CD4-positive, alpha-beta T cell treated with Interleukin-6 for 4 hours (primary cell): ENCODE data around the gene RAD23B.
A peak's percentile ranks its signal among the peaks of the same experiment; 100 is the strongest.

Experiments used
- DNase-seq: peaks from one replicate; pipeline ENCODE4 v3.0.0-alpha.2; 2020; ENCODE audit warnings: mixed read lengths

The RAD23B gene

DNA sequence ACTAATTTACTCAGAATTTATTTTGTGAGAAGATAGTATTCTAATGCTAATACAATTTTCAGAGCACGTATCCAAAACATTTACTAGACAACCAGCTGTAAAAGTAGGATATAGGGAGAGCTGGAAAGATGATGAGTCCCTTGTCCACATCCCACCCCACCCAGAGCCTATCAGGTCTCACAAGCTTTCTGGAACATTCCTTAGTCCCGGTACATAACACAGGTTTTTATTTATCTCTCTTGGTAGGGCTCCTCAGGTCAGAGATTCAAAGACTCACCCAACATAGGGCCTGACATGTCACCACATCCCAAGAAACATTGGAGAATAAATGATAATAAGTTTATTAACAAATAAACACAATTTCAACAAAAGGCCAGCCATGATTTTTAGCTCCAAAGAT lies 13.8 kb upstream of the RAD23B start:
- DNase-seq = no peak

DNA sequence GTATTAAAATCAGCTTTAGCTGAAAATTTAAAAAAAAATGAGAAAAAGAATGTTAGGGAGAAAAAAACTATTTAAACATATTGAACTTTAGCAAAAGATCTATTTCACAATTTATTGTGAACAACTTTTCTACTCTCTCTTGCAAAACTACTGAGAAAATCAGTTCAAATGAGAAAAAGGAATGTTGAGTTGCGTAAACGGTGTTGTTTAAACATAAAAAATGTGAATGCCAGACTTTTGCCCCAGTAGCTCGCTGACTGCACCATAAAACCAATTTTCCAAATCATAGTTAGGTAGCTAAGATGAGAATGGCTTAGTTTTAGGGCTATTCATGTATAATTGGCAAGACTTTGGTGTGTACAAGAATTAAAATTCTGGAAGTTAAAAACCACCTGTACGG lies 13.4 kb upstream of the RAD23B start:
- DNase-seq = no peak

DNA sequence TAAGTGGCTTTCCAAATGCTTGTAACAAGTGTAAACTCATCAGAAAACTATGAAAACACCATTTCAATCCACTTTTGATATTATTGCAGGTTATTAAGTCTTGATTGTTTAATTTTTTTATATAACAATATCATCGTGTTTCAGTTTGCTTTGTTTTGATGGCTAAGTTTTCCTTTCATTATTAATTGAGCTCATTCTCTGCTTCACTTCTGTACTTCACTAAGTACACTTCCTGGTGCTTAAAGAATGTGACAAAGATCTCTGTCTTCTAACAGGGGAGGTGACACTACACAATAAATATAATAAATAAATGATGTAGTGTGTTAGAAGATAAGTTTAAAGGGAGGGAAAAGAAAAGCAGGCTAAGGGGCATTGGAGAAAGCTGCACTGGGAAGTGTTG lies 13.0 kb upstream of the RAD23B start:
- DNase-seq = no peak

DNA sequence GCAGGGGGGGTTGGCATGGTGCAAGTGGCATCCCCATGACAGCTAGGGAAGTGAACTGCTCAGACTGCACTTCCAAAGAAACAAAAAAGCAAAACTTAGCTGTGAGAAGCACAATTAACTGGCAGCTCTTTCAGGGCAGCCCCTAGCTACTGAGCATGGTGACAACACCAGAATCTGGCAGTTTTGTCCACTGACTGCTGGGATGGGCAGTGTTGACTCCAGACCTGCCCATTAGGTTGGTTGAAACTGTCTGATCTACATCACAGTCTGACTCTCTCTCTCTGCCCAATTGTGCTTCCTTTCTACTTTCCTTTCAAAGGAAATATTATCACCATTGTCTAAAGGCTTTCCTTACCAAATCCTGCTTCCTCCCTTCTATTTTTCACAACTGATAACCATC lies 12.5 kb upstream of the RAD23B start:
- DNase-seq = no peak

DNA sequence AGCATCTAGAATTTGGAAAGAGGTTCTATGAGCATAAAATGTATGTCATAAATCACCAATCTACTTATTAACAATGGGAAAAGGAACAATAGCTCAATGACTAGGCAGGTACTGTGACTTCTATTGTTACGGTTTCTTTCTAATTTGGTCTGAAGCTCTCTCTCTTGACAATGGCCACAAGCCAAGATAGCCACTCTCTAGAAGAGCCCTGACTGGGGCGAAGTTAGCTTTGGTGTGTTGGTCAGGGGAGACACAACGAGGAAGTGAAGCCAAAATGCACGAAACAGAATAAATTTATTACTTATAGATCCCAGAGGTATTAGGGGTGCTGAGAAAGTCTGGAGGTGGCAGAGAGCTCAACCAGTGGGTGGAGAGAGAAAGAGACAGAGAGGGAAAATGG lies 9.4 kb upstream of the RAD23B start:
- no peak for DNase-seq

DNA sequence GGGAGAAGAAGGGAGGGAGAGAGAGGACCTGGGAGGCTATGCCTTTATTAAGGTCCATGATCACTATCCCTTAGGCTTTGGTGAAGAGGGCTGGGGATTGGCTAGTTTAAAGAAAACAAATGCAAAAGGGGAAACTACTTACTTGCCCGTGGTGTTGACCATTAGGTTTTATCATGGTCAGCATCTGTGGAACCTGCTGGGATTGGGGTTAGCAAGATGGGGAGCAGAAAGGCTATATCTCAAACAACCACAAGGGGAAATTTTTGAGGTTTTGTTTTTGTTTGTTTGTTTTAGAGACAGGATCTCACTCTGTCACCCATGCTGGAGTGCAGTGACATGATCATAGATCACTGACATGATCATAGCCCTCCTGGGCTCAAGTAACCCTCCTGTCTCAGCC lies 9.0 kb upstream of the RAD23B start:
- no peak for DNase-seq

DNA sequence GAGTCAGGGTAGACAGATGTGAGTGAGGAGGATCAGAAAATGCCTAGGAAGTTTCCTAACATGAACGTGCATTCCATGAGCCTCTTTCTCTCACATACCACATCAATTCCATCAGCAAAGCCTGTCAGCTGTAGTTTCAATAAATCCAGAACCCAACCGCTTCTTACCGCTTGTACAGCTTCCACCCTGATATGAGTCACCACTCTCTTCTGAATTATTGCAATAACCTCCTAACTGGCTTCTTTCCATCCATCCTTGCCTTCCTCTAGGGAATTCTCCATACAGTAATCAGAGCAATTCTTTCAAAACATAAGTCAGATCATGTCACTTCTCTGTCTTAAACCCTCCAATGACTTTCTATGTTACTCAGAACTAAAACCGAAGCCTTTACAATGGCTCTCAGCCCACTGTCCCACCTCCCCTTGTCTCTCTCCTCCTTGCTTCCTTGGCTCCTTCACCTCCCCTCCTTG lies 8.1 kb upstream of the RAD23B start:
- DNase-seq = no peak

DNA sequence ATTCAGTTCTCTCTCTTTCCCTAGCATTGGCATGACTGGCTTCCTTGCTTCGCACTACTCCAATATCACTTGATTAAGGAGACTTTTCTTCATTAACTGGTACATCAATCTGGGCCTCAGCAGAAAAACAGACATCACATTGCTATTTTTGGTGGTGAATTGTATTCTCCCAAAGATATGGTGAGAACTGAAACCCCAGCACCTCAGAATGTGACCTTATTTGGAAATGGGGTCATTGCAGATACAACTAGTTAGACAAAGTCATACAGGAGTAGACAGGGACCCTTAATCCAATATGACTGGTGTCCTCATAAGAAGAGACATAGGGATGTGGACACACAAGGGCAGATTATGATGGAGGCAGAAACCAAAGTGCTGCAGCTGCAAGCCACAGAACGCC lies 7.5 kb upstream of the RAD23B start:
- no peak for DNase-seq

DNA sequence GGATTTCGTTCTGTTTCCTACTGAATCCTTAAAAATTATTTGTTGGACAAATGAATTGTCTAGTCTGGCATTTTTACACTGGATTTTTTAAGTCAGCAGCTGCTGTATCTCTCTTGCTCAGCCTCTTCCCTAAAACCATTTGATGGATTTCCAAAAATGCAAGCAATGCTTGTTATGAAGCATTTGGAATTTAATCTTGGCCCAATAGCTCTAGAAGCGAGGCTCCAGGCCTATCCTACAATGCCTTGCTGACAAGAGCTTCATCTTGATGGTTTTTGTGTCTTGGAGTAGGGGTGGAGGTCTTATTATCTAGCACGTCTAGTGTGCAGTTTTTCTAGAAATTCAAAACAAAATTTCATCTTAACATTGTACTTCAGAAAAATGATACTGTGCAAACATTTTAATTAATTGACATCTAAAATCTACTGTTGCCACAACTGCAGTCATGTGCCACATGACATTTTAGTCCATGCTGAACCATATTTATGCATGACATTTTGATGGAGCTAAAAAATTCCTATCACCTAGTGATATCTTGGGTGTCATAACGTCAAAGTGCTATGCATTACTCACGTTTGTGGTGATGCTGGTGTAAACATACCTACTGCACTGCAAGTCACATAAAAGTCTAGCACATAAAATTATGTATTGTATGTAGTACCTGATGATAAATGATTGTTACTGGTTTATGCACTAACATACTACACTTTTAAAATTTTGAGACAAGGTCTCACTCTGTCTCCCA lies 5.9 kb upstream of the RAD23B start:
- DNase-seq = no peak

DNA sequence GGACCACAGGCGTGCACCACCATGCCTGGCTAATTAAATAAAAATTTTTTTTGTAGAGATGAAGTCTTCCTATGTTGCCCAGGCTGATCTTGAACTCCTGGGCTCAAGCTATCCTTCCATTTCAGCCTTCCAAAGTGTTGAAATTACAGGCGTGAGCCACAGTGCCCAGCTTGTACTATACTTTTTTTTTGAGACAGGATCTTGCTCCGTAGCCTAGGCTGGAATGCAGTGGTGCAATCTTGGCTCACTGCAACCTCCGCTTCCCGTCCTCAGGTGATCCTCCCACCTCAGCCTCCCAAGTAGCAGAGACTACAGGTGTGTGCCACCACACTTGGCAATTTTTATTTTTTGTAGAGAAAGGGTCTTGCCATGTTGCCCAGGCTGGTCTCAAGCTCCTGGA lies 5.3 kb upstream of the RAD23B start:
- DNase-seq = no peak

DNA sequence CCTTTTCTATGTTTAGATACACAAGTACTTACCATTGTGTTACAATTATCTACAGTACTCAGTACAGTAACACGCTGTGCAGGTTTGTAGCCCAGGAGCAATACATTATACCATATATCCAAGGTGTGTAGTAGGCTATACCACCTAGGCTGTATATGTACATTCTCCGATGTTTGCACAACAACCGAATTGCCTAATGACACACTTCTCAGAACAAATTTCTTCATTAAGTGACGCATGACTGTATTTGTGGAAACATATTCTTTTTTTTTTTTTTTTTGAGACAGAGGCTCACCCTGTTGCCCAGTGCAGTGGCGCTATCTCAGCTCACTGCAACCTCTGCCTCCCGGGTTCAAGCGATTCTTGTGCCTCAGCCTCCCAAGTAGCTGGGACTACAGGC lies 4.0 kb upstream of the RAD23B start:
- DNase-seq = no peak

DNA sequence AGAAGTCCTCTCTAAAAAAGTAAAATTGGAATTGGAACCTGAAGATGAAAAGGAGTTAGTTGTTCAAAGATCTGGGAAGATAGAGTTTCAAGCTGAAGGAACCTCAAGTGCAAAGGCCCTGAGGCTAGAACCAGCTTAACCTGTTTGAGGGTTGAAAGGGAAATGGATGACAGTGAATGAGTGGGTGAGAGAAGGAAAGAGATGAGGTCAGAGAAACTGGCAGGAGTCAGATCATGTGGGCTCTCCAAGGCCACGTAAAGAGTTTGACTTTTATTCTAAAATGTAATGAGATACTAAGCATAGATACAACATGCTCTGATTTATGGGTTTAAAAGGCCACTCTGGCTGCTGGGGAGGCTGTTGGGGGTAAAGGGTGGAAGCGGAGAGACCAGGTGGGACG lies 2.5 kb upstream of the RAD23B start:
- DNase-seq = no peak

DNA sequence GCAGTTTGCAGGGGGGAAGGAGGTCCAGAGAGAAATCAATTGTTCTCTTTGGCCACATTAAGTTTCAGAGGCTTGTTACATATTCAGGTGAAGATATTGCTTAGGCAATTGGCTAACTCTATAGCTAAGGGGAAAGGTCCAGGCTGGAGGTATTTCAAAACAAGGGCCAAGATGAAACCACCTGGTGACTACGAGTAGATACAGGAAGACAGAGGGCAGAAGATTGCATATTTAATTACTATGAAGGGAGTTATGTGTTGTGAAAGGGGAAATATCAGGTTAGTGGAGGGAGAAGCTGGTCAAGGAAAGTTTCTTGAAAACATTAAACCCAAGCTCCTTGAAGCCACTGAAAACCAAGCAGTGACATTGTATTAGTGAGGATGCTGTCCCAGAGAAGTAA lies 1.9 kb upstream of the RAD23B start:
- no peak for DNase-seq

DNA sequence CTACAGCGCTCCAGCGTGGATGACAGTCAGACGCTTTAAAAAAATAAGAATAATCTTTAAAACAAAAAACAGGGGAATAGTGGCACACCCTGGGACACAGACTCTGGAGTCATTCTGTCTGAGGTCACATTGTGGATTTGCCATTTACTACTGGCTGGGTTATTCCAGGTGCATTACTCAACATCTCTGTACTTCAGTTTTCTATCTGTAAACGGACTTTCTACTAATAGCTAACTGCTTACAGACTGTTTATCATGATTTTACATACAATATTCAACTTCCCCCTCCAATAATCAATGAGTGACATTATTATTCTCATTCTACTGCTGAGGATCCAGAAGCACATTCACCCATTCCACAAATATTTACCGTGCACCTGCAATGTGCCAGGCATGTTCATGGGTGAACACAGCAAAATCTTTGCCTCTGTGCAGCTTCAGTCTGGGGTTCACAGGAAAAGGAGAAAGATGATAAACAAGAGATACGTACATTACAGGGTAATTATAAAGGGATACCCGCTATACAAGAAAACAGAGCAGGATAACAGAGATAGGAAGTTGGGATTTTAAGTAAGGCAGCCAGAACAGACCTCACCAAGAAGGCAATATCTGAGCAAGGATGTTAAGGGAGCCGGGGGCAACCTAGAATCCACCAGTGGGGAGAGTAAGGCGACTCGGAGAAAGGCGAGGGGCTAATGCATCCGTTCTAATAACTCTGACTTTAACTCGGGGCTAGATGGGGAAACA lies 984 bp upstream of the RAD23B start:
- peak; percentile 13 for DNase-seq

DNA sequence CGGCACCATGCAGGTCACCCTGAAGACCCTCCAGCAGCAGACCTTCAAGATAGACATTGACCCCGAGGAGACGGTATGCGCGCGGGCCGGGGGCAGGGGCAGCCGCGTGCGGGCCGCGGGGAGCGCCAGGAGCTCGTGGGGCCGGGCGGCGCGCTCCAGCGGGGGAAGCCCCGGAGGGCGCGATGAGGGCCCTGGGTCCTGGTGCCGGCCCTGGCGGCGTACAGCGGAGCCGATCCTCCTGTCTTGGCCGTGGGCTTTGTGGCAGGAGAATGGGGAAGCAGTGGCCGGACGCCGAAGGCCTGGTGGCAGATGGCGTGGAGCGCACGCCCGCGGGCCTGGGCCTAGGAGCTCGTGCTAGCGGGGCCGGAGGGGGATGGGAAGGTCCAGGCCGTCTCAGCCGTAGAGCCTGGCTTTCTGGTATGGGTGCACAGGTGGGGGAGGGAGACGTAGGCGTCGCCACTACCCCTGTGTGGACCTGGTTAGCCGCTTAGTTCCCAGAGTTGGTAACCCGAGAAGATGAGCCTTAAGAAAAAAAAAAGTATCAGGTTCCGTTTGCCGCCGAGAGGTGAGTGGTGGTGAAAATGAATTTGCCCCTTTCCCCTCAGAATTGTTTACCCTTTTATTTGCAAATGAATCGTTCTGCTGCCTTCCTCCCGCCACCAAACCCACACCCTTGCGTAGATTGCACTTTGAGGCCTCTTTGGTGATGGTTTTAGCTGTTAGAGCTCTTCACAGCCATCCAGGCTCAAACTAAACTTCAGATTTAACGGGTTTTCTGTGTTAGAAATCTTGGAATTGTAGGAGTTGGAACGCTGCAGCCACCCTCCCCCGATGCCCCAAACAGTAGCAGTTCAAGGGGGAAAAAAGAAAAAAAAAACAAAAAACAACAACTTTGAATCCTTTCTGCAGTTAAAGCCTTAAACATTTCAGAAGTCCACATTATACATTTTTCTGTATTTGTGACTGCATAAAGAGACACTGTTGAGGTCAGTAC lies 841 bp downstream of the RAD23B start:
- DNase-seq = peak; percentile 50

DNA sequence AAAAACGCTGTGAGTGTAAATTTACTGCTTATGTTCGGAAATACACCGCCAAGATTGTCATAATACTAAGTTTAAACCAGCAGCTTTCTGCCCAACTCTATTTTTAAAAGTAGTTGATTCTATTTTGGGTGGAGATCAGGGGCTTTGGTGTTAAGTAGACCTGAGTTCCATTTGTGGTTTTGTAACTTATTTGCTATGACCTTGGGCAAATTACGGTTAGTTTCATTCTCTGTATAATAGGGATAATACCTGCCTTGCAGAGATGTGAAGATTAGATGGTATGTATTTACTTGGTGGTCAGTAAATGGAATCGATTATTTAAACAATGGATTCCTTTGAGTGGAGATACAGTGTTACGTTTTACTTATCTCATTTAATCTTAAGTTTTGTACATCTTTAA lies 1.6 kb downstream of the RAD23B start:
- DNase-seq = no peak

DNA sequence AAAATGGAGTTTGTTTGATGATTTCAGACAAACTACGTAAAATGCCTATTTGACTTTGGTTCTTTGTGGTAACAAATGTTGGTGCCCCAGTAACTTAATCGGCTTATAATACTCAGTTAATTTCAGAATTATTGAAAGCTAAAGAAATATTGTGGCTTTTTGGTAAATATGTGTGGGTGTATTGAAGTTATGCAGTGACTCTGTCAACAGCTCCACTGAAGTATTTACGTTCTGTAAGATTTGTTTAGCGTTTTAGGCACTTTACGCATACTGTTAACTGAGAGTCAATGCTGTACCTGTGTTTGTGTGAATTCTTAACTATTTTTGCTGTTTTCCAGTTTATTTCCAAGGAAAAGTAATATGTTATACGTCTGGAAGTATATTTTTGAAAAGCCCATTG lies 2.2 kb downstream of the RAD23B start:
- DNase-seq = no peak

DNA sequence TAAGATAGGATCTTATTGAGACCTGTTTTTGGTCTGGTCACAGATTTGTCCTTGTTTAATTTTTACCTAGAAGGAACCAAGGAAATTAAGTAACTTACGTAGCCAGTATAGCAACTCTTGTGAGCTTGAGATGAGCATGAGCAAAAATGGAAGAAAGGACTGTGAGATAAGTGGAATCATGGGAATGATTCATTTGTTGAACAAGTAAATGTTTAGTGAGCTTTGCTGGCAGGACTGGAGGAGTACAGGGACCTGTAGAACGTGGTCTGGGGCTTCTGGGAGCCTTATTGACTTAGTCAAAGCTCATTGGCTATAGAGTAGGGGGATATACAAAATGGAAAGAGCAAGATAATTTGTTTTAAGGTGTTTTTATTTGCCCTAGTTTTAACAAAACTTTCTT lies 3.0 kb downstream of the RAD23B start:
- no peak for DNase-seq

DNA sequence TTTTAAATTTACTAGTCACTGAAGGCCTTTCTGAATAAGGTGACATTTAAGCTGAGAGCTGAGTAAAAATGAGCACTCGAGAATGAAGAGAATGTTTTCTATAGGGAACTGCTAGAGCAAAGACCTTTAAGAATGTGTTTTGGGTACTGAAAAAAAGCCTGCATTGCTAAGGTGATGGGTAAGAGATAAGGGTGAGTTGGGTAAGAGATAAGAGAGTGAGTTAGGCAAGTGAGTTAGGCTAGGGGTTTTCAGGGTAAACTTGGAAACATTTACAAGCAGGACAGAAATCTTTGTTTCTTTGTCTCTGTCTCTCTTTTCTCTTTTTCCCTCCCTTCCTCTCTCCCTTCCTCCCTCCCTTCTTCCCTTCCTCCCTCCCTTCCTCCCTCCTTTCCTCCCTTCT lies 5.6 kb downstream of the RAD23B start:
- DNase-seq = no peak

DNA sequence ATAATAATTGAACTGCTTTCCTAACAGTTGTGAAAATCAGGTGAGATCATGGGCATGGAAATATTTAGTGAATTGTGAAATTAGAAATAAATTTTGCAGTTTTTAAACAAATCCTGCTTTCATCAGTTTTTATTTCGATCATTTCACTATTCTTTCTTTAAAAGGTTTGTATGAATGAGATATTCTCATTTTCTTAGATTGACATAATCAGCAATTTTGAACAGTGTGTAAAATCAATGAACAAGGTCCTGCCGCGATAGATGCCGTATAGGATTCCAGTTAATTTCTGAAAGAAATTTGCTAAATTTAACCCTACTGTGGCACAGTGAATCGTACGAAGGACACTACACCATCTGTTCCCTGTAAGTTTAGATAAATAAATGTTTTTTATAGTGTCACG lies 7.5 kb downstream of the RAD23B start:
- no peak for DNase-seq

DNA sequence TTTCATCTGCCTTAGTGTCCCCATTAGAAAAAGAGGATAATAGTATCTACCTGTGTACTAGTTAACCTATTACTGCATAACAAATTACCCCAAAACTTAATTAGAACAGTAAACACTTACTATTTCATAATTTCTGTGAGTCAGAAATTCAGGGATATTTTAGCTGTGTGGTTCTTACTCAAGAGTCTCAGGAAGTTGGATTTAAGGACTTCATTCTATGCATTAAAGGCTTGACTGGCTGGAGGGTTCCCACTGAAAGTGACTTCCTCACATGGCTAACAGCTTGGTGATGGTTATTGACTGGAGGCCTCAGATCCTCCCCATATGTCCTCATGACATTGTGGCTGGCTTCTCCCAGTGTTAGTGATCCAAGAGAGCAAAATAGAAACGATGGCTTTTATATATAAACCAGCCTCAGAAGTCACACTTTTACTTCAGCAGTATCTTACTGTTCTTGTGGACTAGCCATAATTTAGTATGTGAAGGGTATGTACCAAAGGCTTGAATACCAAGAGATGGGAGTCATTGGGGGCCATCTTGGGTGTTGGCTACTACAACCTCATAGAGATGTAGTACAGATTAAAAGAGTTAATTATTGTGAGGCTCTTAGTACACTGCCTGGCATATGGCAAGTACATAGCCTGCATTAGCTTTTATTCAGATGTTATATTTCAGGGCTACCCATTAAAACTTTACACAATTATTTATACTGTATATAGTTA lies 9.9 kb downstream of the RAD23B start:
- DNase-seq = no peak

DNA sequence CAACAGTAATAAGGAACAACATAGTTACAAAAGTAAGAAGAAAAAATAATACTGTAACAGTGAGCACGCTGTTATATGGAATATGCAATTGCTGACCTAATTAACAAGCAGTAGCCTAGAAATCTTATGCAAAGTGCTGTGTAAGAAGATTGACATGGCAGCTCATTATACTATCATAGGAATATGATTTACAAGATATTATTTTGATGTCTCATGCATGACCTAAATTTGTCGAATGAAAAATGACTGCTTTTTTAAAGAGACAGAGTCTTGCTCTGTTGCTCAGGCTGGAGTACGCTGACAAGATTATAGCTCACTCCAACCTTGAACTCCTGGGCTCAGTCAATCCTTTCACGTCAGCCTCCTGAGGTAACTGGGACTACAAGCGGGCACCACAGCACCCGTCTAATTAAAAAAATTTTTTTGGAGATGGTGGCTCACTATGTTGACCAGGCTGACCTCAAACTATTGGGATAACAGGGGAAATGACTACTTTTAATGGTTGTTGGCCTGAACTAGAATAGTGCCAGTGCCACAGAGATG lies 10.5 kb downstream of the RAD23B start:
- no peak for DNase-seq
